Stimulated activated CD4-positive, alpha-beta T cell treated with anti-CD3 and anti-CD28 coated beads, Interleukin-12 subunit alpha, Interleukin-12 subunit beta, amount 100 ng/mL, for 48 hours (primary cell): ENCODE measurements around the gene IL23R.

Experiments used
- DNase-seq, 3 donors: peaks; one replicate each; pipeline ENCODE4 v3.0.0-alpha.2; 2020; ENCODE audit warnings: low read depth in 2 of 3, low spot score in 1 of 3

IL23R gene

GRCh38 chr1:67149179-67149770, 17.0 kb upstream of the IL23R start:
- peak in 1 of 3 donors; percentile 49 for DNase-seq

- no peak for DNase-seq
Observed at GRCh38 chr1:67150931-67151330, 15.3 kb upstream of the IL23R start.

GRCh38 chr1:67158401-67158800, 7.9 kb upstream of the IL23R start:
- no peak for DNase-seq

GRCh38 chr1:67159233-67159632, 7.0 kb upstream of the IL23R start:
- DNase-seq: no peak

GRCh38 chr1:67162954-67163353, 3.3 kb upstream of the IL23R start:
- DNase-seq: peak in 2 of 3 donors; percentile 52

GRCh38 chr1:67165468-67166041, 699 bp upstream of the IL23R start:
- DNase-seq: no peak

GRCh38 chr1:67169496-67169895, 3.2 kb downstream of the IL23R start:
- no peak for DNase-seq

- no peak for DNase-seq
Observed at GRCh38 chr1:67169932-67170331, 3.7 kb downstream of the IL23R start.

GRCh38 chr1:67170751-67171573, 4.7 kb downstream of the IL23R start:
- no peak for DNase-seq

GRCh38 chr1:67171574-67171955, 5.3 kb downstream of the IL23R start:
- no peak for DNase-seq

GRCh38 chr1:67171978-67172377, 5.7 kb downstream of the IL23R start:
- no peak for DNase-seq

GRCh38 chr1:67173988-67174387, 7.7 kb downstream of the IL23R start:
- DNase-seq: no peak

- DNase-seq: no peak
Observed at GRCh38 chr1:67174716-67175284, 8.5 kb downstream of the IL23R start.

GRCh38 chr1:67175530-67176087, 9.4 kb downstream of the IL23R start:
- DNase-seq: no peak

GRCh38 chr1:67184838-67185421, 18.7 kb downstream of the IL23R start:
- DNase-seq: no peak

GRCh38 chr1:67188137-67188536, 21.9 kb downstream of the IL23R start:
- DNase-seq: no peak

- DNase-seq: no peak
Observed at GRCh38 chr1:67189953-67190352, 23.7 kb downstream of the IL23R start.

GRCh38 chr1:67190410-67190809, 24.2 kb downstream of the IL23R start:
- no peak for DNase-seq

- no peak for DNase-seq
Observed at GRCh38 chr1:67190942-67191341, 24.7 kb downstream of the IL23R start.

GRCh38 chr1:67191668-67192520, 25.6 kb downstream of the IL23R start:
- DNase-seq: no peak
